GM12878 (cell line): Measurements from ENCODE around the gene PLEKHM1.

ENCODE experiments used
- BACH1 ChIP-seq: fragments of 450-650 bp; IDR thresholded peaks from 2 replicates; pipeline ENCODE4 v1.6.1; 2017; ENCODE audit warnings: mild to moderate bottlenecking, borderline replicate concordance
- BMI1 ChIP-seq: fragments of 450-650 bp; IDR thresholded peaks from 2 replicates; pipeline ENCODE4 v1.6.1; 2016; ENCODE audit warnings: mild to moderate bottlenecking, moderate library complexity, borderline replicate concordance
- CBFB ChIP-seq: IDR thresholded peaks from 2 replicates; pipeline ENCODE4 v1.6.1; 2016; ENCODE audit warnings: antibody characterized with exemption, low read depth
- CBX3 ChIP-seq: fragments of 200-600 bp; sonication (generic); IDR thresholded peaks from 2 replicates; pipeline ENCODE4 v1.6.1; 2016; ENCODE audit warnings: low read depth, borderline replicate concordance
- EP300 ChIP-seq, 2 experiments: fragments of 150-350 bp in 1 of 2; IDR thresholded peaks; 2 replicates each; pipeline ENCODE4 v1.6.1; 2011 to 2012; ENCODE audit warnings: low read depth in 2 of 2, low read length in 2 of 2, borderline replicate concordance in 1 of 2, improper control_type of control experiment in 1 of 2, inconsistent platforms in 1 of 2; ENCODE audit not compliant: control insufficient read depth in 1 of 2
- MTA3 ChIP-seq: IDR thresholded peaks from 2 replicates; pipeline ENCODE4 v1.6.1; 2012; ENCODE audit warnings: low read length, inconsistent platforms, borderline replicate concordance
- SMC3 ChIP-seq: IDR thresholded peaks from 2 replicates; pipeline ENCODE4 v1.6.1; 2011; ENCODE audit warnings: low read length, improper control_type of control experiment, borderline replicate concordance
- SUPT20H ChIP-seq: IDR thresholded peaks from 2 replicates; pipeline ENCODE4 v1.6.1; 2011; ENCODE audit warnings: low read depth, mild to moderate bottlenecking, low read length, moderate library complexity, borderline replicate concordance; ENCODE audit not compliant: control insufficient read depth
- TARDBP ChIP-seq: IDR thresholded peaks from 2 replicates; pipeline ENCODE4 v1.6.1; 2016; ENCODE audit warnings: borderline replicate concordance
- TBL1XR1 ChIP-seq: IDR thresholded peaks from 2 replicates; pipeline ENCODE4 v1.6.1; 2012; ENCODE audit warnings: low read depth, low read length, improper control_type of control experiment
- TCF12 ChIP-seq: IDR thresholded peaks from 2 replicates; pipeline ENCODE4 v1.6.1; 2011; ENCODE audit warnings: low read depth, mild to moderate bottlenecking, low read length
- TF ChIP-seq, protein P1 (sequence below): fragments of 450-650 bp; conservative IDR thresholded peaks from 2 replicates; pipeline ENCODE4 v1.6.1; 2017; ENCODE audit warnings: mild to moderate bottlenecking, moderate library complexity
- TF ChIP-seq, protein P2 (sequence below): IDR thresholded peaks from 2 replicates; pipeline ENCODE4 v1.6.1; 2012; ENCODE audit warnings: low read depth, low read length, improper control_type of control experiment
- TF ChIP-seq, protein P3 (sequence below), 3 experiments: IDR thresholded peaks in 2 of 3; conservative IDR thresholded peaks in 1 of 3; 2 replicates each; pipeline ENCODE4 v1.5.1; 2011; ENCODE audit warnings: low read depth in 3 of 3, low read length in 3 of 3, mild to moderate bottlenecking in 3 of 3, control low read depth in 2 of 3, moderate library complexity in 2 of 3, inconsistent platforms in 1 of 3, mixed read lengths in 1 of 3; ENCODE audit not compliant: control insufficient read depth in 2 of 3, insufficient read depth in 1 of 3; ENCODE audit errors: extremely low read depth in 1 of 3

DNA sequence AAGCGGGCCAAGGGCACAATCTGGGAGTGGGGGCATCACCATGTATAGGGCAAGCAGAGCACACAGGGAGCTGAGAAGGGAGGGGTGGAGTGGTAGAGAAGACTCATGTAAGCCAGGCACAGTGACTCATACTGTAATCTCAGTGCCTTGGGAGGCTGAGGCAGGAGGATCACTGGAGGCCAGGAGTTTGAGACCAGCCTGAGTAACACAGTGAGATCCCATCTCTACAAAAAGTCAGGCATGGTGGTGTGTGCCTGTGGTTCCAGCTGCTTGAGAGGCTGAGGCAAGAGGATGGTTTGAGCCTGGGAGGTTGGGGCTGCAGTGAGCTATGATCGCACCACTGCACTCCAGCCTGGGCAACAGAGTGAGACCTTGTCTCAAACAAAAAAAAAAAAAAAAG is 98.6 kb downstream of the PLEKHM1 start:
- no peak for TF ChIP-seq BACH1
- no peak for TF ChIP-seq MTA3
- no peak for TF ChIP-seq SUPT20H
- no peak for TF ChIP-seq TARDBP
- TF ChIP-seq SMC3, result no peak
- no peak for TF ChIP-seq EP300 (IDR thresholded peaks at IDR 0.05; ENCODE audit: borderline replicate concordance in 1 of 2, control insufficient read depth in 1 of 2, low read depth in 2 of 2, low read length in 2 of 2)
- TF ChIP-seq TBL1XR1, result no peak
- TF ChIP-seq, protein P1, sequence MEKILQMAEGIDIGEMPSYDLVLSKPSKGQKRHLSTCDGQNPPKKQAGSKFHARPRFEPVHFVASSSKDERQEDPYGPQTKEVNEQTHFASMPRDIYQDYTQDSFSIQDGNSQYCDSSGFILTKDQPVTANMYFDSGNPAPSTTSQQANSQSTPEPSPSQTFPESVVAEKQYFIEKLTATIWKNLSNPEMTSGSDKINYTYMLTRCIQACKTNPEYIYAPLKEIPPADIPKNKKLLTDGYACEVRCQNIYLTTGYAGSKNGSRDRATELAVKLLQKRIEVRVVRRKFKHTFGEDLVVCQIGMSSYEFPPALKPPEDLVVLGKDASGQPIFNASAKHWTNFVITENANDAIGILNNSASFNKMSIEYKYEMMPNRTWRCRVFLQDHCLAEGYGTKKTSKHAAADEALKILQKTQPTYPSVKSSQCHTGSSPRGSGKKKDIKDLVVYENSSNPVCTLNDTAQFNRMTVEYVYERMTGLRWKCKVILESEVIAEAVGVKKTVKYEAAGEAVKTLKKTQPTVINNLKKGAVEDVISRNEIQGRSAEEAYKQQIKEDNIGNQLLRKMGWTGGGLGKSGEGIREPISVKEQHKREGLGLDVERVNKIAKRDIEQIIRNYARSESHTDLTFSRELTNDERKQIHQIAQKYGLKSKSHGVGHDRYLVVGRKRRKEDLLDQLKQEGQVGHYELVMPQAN, result no peak
- TF ChIP-seq CBX3, result no peak
- no peak for TF ChIP-seq TCF12
- TF ChIP-seq, protein P2, sequence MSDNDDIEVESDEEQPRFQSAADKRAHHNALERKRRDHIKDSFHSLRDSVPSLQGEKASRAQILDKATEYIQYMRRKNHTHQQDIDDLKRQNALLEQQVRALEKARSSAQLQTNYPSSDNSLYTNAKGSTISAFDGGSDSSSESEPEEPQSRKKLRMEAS, result no peak
- TF ChIP-seq BMI1, result no peak
- TF ChIP-seq, protein P3, sequence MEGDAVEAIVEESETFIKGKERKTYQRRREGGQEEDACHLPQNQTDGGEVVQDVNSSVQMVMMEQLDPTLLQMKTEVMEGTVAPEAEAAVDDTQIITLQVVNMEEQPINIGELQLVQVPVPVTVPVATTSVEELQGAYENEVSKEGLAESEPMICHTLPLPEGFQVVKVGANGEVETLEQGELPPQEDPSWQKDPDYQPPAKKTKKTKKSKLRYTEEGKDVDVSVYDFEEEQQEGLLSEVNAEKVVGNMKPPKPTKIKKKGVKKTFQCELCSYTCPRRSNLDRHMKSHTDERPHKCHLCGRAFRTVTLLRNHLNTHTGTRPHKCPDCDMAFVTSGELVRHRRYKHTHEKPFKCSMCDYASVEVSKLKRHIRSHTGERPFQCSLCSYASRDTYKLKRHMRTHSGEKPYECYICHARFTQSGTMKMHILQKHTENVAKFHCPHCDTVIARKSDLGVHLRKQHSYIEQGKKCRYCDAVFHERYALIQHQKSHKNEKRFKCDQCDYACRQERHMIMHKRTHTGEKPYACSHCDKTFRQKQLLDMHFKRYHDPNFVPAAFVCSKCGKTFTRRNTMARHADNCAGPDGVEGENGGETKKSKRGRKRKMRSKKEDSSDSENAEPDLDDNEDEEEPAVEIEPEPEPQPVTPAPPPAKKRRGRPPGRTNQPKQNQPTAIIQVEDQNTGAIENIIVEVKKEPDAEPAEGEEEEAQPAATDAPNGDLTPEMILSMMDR (IDR thresholded peaks at IDR 0.05 in 2 of 3, conservative IDR thresholded peaks at IDR 0.05 in 1 of 3; ENCODE audit: control insufficient read depth in 2 of 3, extremely low read depth in 1 of 3, insufficient read depth in 1 of 3, low read depth in 3 of 3, low read length in 3 of 3), result no peak
- TF ChIP-seq CBFB, result no peak
